Gastrocnemius medialis (tissue), 4 donors: ENCODE measurements around the gene MIPEP.

Experiments used
- CTCF ChIP-seq, 5 experiments: fragments of 450-650 bp in 3 of 5; fragments of 200-600 bp in 2 of 5; sonication (generic) in 2 of 5; IDR thresholded peaks in 4 of 5; conservative IDR thresholded peaks in 1 of 5; 1 replicate in 4 of 5; 2 replicates in 1 of 5; pipeline ENCODE4 v1.5.1; 2016 to 2019; ENCODE audit warnings: antibody characterized with exemption in 5 of 5, mild to moderate bottlenecking in 3 of 5, moderate library complexity in 3 of 5
- POLR2A ChIP-seq, 2 donors: fragments of 450-650 bp; IDR thresholded peaks; one replicate each; pipeline ENCODE4 v1.6.1; 2017; ENCODE audit warnings: antibody characterized with exemption in 2 of 2, mild to moderate bottlenecking in 2 of 2, moderate library complexity in 2 of 2

DNA sequence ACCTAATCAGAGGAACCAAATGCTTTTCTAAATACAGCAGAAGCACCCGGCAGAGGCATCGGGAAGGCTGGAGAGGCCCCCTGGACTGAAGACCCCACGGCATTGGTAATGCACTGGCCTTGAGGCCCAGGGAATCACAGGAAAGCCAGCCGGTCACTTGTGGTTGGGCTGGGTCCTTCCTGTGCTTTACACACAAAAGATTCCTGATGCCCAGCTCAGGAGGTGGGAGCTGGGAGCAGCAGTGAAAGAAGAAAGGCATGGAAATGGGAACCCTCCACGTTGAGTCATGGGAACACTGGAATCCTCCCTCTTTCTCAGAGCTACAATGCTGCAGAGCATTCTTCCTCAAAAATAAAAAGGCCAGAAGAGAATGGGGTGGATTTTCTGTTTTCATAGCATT is 192.6 kb downstream of the MIPEP start:
- no peak for TF ChIP-seq CTCF (IDR thresholded peaks at IDR 0.05 in 4 of 5, conservative IDR thresholded peaks at IDR 0.05 in 1 of 5)
- no peak for TF ChIP-seq POLR2A (IDR thresholded peaks at IDR 0.05)
